ENCODE results near the gene RNASE9. TPM values are rescaled to one million over a fixed set of nuclear protein-coding genes. Genes with fewer than 3 reads are reported as not detected.

The RNASE9 gene
- total and polyA plus RNA-seq, 2 of the 4 experiments (the other 2 are of a cell fraction), result not detected

GRCh38 chr14:20592574-20592973 is 31.7 kb upstream of the RNASE9 start:
- no peaks in the 10 kb centered on the region for H4K20me1 ChIP-seq (ENCODE audit: insufficient read depth, low read length)
- no peaks in the 10 kb centered on the region for H3K36me3 ChIP-seq (ENCODE audit: control insufficient read depth, insufficient read depth, low read length)
- H2BK15ac ChIP-seq (ENCODE audit: low read depth, low read length), result no peak overlapping the region
- H2BK20ac ChIP-seq (ENCODE audit: low read depth, low read length), result no peak overlapping the region
- H2AK9ac ChIP-seq (replicated peaks; ENCODE audit: low read depth, low read length, poor library complexity), result no peak overlapping the region
- peaks cover 3% of the 10 kb centered on the region for H3K27me3 ChIP-seq (ENCODE audit: control insufficient read depth, insufficient read depth, low read length)
- dilution Hi-C loops (cut with HindIII; ENCODE audit: low sequenced_read_pairs, unreplicated experiment), result no loop called here
- no peak overlapping the region for H2BK120ac ChIP-seq (ENCODE audit: low read depth, low read length)
- no peak overlapping the region for H3K14ac ChIP-seq (replicated peaks; ENCODE audit: low read depth, low read length)
- ChIA-PET CTCF (no interaction called here), POLR2A (ENCODE audit: unreplicated experiment) (no interaction called here)
- H2BK5ac ChIP-seq (ENCODE audit: low read depth, low read length, poor library complexity, severe bottlenecking), result no peak overlapping the region
- H4K91ac ChIP-seq (ENCODE audit: insufficient read depth, low read depth, low read length), result no peak overlapping the region
- ATAC-seq (ENCODE audit: low read depth), result no peak
- H3K4me3 ChIP-seq (ENCODE audit: insufficient read depth, low read depth, low read length), result no peak overlapping the region
- no peak overlapping the region for H2AK5ac ChIP-seq (ENCODE audit: low read depth, low read length)
- H3K9me3 ChIP-seq (ENCODE audit: control insufficient read depth, insufficient read depth, low read length), result no peaks in the 10 kb centered on the region
- no TSS peak for BruUV-seq (replicated peaks)
- in situ Hi-C loops (cut with MboI; ENCODE audit: low sequenced_read_pairs), result no loop called here
- H3K9me1 ChIP-seq (ENCODE audit: insufficient read depth, low read length), result no peaks in the 10 kb centered on the region
- TF ChIP-seq MAZ (IDR thresholded peaks at IDR 0.05; ENCODE audit: borderline replicate concordance, low read depth, low read length), result no peak
- no peak overlapping the region for H3K27ac ChIP-seq (ENCODE audit: insufficient read depth, low read length)
- WGBS, 2 experiments (ENCODE audit: extremely low coverage in 2 of 2, insufficient read length in 1 of 2), result no CpG with 5 or more reads among the region's 1 CpG
- no peaks in the 10 kb centered on the region for H3K4me1 ChIP-seq (ENCODE audit: control insufficient read depth, insufficient read depth, low read length)
- no peaks in the 10 kb centered on the region for H3K79me1 ChIP-seq (ENCODE audit: low read depth in 1 of 2, low read length in 2 of 2)
- H3K18ac ChIP-seq (ENCODE audit: low read depth, low read length), result no peak overlapping the region
- no peak overlapping the region for H3K4me2 ChIP-seq (ENCODE audit: low read depth, low read length)
- no peak overlapping the region for H4K5ac ChIP-seq (ENCODE audit: low read depth, low read length)
- intact Hi-C loops (cut with micrococcal nuclease), result no loop called here
- no peak overlapping the region for H3K23ac ChIP-seq (ENCODE audit: low read depth, low read length)
- no peak overlapping the region for H4K8ac ChIP-seq (ENCODE audit: low read depth in 2 of 2, low read length in 2 of 2)
- H3K9ac ChIP-seq (ENCODE audit: low read depth, low read length), result no peak overlapping the region
- no peak for DNase-seq
- no peak overlapping the region for H2AFZ ChIP-seq (replicated peaks; ENCODE audit: low read length, poor library complexity)
- H3K4ac ChIP-seq (ENCODE audit: low read depth, low read length), result no peak overlapping the region
- no peak overlapping the region for H3K56ac ChIP-seq (ENCODE audit: extremely low read depth, insufficient read depth, low read length)
